TTC549 (cell line): ENCODE measurements around the gene MLLT10.

Experiments used
- FAIRE-seq: peaks from 2 replicates; lab custom pipeline; 2012; peaks lifted over from hg19 to GRCh38; lab: Jason Lieb, UNC

MLLT10 gene

DNA sequence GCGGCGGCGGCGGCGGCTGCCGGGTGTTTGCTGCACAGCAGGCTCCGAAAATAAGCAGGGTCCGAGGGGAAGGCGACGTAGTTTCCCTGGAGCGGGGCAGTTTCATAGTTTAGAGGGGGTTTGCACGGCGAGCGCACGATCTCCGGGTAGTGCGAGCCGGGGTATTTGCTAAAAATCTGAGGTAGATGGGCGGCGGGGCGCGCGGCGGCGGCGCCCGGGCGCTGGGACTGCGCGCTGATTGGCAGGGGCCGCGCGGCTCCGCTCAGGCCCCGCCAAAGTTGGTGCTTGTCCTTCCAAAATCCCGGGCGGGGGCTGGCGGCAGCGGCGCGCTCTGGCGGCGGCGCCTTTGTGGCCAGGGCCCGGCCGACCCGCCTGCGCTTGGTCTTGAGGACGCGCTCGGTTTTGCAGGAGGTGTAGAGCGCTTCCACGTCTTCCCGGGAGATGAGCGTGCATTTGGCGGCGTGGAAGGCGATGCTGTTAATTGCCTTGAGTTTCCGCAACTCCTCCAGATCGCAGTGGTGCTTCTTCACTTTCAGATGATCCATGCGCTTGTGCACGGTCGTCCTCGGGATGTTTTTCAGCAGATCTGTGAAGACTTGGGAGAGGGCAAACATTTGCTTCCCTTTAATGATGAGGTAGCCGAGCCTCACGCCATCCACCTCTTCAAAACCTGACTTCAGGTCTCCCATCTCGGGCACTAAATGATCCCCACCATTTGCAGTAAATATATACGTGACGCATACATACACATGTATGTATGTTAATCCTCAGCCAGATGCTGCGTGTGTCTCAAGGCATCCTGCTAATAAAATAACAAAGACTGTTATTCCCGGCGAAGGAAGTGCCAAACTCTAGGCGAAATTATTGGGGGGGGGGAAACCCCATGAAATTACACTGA, 16.6 kb upstream of the MLLT10 start:
- no peak for FAIRE-seq

DNA sequence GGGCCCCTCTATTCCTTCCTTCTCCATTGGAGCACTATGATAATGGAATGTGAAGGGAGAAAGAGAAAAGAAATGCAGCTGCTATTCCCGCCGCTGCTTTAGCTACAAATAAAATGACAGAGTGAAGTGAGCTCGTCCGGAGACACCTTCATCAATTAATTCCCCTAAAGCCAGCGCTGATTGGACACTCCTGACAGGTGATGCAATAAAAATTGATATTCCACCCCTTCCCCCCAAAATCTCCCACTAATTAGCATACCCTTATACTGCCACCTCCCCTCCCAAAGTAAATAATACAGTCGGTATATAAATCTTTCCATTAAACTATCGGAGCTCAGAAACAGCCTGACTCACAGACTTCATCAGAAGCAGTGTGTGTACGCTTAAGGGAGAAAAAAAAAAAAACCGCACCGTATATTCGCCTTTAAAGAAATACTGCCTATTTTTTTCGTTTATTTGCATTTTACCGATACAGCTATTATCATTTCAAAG, 15.8 kb upstream of the MLLT10 start:
- peak; percentile 65 for FAIRE-seq

DNA sequence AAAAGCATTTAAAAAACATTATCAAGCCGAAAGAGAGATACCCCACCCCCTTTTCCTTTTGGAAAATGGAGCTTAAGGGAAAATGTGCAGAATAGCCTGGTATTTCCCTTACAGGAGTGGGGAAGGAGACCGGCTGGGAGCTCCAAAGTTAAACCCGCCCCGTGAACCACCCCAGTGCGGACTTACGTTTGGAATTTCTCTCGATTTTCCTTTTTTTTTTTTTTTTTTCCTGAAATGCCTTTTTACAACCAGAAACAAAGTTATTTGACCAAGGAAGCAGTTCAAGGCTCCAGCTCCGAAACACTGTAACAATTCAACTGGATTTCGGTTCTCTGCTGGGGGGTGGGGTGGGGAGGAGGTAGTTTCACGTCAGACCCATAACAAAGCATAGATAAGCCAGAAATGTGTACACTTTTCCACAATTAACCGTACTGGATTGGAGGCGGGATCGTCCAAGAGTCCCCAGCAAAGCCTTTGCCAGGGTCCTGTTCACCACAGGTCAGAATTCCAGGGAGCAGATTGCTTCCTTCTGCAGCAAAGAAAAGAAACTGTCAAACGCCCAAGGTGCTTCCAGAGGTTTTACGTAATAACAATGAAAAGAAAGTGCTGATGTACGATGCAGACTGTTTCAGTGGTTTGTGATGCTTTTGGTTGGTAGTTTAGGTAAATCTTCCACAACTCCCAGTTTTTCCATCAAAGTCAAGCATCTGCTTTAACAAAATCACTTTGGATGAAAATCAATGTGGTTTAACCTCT, 15.2 kb upstream of the MLLT10 start:
- FAIRE-seq = no peak

DNA sequence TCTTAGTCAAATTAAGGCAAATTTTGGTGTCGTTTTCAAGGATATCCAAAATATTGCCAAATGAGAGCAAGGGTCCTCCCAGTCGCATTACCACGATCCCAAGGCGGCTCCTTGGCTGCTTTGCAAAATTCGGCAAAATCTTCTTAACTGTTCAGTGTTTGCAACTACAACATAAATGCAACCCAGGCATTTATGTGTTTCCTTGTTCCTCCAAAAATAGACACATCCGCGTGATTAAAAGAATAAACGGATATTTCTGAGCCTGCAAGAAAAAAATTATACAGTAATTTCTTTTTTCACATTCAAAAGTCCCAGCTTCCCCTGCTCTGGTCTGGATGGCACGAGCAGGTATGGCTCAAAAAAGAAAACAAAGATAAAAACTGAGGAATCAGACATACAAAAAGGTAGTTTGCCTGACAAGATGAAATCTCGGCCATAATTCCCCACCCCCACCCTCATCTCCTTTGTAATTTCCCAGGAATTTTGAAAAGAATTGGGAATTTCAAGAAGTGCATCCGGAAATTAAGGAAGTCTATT, 14.6 kb upstream of the MLLT10 start:
- FAIRE-seq = no peak

DNA sequence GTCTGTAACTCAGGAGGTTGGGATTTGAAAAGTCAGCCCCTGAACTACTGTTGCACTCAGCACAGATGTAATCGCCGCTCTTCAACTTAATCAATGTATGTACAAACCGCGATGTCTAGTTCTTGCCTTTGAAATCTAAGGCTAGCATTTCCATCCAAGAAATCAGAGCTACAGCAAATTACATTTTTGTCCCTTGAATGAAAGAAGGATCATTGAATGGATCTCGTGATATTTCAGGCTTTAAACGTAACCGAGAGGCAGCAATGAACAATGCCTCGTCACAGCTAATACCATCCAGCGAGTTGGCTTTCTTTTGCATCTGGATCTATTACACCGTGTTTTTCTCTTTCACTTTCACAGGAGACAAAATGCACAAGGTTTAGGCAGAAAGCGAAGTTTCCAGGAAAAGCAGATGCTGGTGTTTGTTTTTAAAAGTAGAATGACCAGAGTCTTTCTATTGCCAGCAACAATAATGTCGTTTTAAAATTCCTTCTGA, 14.0 kb upstream of the MLLT10 start:
- FAIRE-seq = no peak

DNA sequence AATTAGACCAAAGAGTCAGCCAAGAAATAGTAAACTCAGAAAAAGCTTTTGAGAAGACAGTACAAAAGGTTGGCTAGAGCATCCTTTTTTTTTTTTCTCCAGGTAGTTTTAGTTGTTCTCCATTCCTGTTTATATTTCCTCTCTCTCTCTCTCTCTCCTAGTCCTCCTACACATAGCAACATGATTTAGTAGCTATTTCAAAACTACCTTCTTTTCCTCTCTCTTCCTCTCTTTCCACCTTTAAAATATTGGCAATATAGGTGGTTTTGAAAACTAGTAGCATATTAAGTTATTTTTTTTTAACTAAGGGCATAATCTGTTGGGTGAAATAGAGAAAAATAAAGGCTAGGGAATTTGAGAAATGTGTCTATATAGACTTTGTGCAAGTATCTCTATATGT, 13.5 kb upstream of the MLLT10 start:
- FAIRE-seq = no peak

DNA sequence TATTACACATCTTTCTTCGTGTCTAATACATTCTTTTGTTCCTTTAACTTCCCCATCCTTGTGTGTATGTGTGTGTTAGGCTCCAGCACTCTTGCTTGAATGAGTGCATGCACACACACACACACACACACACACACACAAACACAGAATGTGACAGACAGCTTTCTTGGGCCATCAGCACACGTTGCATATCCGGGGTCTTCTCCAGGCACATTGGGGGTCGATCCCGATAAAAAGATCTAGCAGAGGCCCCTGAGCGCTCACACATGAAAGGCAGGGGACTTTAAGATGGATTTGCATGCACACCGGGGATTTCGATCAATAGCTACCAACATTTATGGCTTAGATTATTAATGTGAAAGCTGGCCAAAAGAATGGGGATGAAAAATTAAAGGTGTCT, 13.1 kb upstream of the MLLT10 start:
- FAIRE-seq = no peak

DNA sequence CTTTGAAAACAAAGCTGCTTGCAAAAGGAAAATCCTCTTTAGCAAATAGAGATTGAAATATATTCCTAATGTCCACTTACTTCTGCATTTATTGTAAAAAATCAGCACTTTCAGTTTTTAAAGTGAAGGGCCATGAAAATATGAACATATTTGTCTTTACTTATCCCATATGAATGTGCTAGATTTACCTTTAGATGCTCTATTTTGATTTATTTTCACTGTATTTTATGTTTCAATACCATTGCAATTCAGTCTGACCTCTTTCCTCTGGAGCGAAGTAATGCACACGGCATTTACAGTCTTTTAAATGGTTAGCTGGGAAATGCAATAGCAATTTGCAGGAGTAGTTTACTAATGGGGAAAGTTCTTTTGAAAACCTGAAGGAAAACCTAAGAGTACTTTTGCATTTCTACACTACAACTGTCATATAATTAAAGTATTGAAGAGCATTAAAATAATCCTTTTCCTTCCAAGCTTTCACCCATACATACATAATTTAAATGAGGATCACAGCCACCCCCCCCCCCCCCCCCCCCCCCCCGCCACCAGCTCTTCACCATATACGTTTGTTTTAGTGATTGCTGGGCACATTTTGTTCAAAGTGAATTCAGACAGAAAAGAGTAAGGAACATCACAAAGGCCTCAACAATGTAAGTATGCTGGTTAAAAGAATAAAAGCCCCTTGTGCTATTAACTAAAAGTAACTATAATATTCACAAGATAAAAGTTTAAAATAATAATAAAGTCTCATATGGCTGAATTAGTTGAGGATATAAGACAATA, 12.1 kb upstream of the MLLT10 start:
- FAIRE-seq = no peak

DNA sequence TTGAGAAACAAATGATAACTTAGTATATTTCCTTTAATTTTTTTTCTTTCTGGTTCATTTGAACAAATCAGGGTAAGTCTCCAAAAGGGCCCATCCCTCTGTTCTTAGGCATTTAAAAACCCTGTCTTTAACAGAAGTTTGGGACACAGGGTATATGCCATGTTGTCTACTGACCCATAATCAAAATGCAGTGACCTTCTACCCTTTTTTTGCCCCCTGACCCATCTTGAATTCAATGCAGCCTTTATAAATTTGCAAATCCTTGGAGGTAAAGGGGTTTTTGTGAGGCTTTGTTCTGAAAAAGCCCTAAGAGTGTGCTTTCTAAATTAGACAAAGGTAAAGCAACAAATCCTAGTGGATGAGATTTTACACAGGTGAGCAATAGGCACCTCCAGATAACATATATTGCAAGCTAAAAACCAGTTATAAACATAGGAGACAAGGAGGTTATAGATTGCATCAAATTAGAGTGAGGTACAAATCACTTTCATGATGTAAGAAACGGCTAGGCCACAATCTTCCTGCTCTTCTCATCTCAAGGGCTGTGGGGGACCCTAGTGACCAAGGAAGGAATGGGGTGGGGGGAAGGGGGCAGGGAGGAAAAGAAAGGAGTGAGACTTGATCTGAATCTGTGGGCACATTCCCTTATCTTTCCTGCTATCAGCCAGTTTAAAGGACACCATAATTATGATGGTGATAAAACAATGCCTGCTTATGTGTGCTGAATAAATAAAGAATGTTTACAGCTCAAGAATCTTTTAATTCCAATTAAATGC, 11.2 kb upstream of the MLLT10 start:
- FAIRE-seq = no peak

DNA sequence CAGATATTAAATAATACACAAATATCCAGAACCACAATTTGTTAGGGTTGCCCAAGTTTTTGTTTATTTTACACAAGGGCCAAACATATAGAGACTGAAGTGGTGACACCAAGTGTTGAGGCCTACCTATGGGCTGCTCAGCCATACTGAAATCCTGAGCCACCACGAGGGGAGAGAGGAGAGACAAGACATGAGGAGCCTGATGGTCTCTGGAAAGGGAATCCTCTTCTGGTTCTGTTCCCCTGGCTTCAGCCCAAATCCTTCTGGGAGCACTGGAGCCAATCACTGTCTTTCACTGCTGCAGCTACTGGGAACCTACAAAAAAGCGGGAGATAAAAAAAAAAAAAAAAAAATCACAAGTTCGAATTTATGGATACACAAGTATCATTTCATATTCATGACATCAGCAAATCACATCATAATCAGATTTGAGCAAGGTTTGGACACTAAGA, 10.4 kb upstream of the MLLT10 start:
- no peak for FAIRE-seq

DNA sequence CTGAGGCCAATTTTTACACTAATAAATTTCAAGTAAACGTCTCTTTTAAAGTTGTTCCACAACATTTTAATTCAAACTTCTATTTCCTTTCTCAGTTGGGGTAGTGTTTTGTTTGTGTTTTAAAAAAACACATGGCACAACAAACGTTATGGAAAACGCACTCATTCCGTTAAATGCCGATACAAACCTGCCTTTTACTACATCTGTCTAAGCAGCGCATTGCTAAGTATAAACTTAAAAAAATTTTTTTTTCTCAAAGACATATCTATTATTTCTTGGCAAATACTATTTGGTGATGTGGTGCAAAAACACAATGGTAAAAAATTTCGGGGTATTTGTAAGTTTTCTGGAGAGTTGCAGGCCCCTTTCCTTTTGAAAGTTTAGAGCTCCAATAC, 9.9 kb upstream of the MLLT10 start:
- peak; percentile 11 for FAIRE-seq

DNA sequence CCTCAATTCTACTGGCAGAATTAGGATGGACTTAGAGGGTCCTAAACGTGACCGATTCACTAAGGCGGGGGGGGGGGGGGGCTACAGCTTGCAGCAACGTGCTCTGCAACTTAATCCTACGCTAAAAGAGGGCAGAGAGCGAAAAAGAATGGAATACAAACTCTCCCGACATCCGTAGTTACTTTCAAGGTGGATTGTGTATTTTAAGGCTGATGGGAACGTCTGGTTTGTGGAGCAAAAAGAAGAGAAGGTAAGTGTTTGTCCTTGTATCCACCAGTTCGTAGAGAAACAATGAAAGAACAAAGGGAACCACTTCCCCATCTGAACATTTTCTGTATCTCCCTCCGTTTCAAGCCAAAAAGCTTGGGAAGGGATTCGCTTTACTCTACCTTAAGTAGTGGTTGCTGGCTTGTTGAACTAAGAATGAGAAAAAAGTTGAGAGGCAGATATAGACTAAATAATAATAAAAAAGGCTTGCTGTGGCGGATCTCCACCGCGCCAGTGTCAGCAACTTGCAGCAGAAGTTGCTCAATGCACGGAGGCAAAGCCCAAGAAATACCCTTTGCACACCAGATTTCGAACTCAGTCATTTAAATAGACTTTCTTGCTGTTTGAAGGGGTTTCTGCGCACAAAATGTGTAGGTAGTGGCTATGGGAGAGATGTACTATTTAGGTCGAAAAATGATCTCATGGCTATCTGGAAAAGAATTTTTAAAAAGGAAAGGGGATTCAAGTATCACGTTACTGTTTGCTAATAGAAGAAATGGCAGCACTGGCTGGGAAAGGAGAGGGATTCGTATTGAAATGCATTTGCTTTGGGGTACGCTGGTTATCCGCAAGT, 9.3 kb upstream of the MLLT10 start:
- FAIRE-seq = no peak

DNA sequence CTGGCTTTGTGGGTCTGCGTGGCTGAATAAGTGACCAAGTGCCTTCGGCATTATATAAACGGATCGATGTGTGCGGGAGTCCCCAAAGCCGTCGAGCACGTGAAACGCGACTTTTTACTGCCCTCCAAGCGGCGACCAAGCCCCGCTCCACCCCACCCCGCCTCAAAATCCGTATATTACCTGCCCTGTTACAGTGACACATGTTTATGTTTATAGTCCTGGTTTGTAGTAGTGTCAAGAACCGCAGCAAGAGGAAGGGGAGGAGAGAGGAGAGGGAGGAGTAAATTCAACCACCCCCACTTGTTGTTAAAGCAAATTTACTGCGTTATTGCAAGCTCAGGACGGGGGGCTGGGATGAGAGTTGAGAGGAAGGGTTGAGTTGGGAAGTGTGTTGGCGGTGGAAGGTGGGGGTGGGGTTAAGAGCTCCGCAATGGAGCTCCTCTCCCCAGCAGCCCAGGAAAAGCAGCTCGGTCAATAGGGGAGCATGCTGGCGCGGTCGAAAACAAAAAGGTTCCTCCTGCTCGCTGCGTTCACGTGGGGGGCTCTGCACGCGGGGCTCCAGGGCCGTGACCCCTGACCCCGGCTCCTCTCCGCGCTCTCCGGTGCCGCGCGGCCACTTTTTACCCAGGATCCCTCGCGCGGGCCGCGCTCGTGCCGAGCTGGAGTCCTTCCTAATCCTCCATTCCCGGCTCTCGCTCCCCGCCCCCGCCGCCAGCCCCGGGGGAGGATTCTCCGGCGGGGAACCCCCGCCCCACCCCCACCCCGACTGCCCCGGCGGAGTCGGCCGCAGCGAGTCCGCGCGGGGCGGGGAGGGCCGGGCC, 8.5 kb upstream of the MLLT10 start, which contains the start of gene SKIDA1:
Gene SKIDA1 (minus strand): TSS at position 316 of the 821 bp plus-strand sequence. CDS start 7,860 bp downstream, outside the sequence.
- FAIRE-seq = peak; percentile 93

DNA sequence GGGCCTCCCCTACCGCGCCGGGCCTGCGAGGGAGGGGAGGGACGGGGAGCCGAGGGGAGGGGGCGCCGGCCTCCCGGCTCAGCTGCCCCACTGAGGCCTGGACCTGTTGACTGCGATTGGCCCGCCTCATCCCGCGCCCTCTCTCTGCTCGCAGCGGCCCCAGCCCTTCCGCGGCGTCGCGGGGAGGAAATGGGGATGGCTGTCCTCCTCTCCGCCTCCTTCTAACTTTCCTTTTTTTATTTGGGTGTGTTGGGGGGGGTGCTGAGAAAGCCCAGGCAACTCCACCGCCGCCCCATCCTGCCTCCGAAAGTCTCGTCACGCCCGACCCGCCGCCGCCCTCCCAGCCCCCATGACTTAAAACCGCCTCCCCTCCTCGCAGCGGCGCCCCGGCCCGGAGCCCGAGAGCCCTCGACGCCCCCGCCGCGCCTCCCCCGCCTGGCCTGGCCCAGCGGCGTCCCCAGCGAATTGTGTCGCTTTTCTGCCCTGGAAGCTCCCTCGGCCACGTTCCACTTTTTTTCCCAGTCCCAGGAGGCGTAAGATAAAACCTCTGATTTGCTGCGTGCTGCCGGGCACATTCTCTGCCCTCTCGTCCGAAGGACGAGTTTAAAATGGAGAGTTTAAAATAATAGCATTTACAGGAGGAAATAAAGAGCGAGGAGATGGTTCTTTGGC, 7.7 kb upstream of the MLLT10 start:
- FAIRE-seq = no peak

DNA sequence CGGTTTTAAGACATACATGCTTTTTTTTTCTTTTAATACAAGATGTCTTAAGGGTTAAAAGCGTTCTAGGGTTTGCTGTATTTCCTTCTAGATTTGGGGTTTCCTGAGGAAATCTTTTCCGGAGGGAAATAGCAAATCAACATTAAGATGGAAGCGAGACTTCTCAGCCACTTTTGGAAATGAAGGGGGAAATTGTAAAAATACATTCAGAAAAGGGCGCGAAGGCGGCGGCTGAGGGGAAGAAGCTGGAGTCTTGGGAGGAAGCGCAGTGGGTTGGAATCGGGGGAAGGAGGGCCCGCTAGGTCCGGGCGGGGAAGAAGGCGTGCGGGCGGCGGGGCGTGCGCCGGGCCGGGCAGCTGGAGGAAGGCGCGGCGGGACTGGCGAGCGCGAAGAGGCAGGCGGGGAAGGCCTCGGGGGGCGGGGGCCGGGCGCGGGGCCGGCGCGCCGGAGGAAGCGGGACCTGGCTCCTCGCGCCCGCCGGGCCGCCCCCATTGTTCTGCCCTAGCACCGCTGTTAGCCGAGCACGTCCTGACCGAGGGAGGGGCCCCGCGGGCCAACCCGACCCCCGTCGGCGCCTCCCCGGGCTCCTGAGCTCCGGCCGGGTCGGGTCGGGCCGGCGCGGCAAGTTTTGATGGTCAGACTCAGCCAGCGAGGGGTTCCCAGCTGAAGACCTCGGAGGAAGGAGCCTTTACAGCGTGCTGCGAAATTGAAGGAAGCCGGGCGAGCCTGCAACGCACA, 7.0 kb upstream of the MLLT10 start:
- no peak for FAIRE-seq

DNA sequence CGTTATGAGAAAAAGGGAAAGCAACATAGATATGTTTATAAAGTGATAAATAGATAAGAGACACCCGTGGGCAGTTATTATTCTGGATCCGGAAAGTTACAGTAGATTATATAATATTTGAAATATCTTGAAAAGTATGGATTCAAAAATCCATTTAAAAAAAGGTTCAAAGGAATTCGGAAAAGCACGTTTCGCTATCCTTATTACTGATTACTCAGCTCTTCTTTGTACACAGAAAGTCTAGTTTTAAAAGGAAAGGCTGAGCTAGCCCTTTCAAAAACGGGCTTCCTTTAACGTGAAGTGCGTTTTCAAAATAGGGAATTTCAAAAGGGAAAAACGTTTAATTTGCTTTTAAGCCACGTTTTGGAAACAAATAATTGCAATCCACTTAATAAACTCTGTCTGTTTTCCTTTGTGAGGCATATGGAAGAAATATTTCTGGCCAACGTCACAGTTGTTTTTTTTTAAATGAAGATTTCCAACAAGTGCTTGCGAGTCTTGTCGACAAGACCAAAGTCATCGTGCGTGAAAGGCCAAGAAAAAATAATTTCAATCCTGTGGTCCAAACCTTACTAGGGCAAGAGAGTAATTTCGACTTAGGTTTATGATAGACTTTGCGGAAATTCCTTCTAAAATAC, 6.3 kb upstream of the MLLT10 start:
- FAIRE-seq = peak; percentile 68

DNA sequence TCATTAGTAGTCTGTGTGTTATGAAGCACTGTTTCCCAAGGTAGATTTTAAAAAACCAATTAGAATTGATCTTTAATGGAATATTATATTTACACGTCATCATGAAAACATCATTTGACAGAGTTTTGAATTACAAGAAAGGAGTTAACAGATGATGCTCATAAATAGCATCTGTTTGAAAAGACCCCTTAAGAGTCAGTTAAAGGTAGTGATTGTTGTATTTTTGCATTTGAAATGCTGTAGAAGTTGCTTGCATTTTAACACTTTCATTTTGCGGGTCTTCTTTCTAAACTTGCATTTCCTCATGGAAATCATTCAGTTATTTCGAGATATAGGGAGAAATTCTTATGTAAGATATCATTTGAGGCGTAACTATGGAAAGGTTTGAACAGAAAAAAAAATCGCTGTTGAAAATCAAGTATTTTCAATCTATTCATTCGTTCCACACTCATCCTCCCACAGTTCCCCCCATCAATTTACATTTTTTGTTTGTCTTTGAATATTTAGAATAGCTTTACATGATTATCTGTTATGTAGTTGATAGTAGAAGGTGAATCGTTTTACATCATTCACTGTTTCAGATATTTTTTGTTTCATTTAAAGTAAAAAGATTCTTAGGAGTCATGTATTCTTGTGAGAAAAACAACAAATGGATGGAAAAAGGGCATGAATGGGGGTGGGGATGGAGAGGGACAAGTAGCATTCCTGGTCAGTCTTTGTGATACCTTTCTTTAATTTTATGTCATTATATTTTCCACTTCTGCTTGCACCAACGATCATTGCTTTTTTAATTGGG, 5.6 kb upstream of the MLLT10 start:
- peak; percentile 63 for FAIRE-seq
